C4-2B (cell line): ENCODE results near the gene UBTD2.

ENCODE experiments used
- ZFX ChIP-seq: fragments of 450-650 bp; IDR thresholded peaks from 2 replicates; pipeline ENCODE4 v1.6.1; 2017
- TF ChIP-seq, protein P1 (sequence below): fragments of 450-650 bp; conservative IDR thresholded peaks from 2 replicates; pipeline ENCODE4 v1.5.1; 2017; ENCODE audit warnings: mild to moderate bottlenecking

DNA sequence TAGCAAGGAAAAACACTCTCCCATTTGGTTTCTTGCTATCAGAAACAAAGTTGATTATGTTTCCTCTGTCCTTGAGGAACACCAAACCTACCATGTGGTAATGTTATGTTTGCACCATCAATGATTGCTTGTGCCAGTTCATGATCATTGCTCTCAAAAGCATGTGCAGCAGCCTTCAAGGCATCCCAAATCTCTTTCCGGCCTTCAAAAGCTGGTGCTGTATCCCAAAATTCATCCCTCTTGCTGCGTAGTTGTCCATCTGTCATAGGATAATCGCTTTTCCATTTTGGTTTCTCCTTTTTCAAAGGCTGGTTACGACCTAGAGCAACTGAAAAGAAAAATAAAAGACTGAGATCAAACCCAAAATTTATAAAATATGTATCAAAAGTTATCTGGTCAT lies 49.5 kb downstream of the UBTD2 start:
- TF ChIP-seq, protein P1, sequence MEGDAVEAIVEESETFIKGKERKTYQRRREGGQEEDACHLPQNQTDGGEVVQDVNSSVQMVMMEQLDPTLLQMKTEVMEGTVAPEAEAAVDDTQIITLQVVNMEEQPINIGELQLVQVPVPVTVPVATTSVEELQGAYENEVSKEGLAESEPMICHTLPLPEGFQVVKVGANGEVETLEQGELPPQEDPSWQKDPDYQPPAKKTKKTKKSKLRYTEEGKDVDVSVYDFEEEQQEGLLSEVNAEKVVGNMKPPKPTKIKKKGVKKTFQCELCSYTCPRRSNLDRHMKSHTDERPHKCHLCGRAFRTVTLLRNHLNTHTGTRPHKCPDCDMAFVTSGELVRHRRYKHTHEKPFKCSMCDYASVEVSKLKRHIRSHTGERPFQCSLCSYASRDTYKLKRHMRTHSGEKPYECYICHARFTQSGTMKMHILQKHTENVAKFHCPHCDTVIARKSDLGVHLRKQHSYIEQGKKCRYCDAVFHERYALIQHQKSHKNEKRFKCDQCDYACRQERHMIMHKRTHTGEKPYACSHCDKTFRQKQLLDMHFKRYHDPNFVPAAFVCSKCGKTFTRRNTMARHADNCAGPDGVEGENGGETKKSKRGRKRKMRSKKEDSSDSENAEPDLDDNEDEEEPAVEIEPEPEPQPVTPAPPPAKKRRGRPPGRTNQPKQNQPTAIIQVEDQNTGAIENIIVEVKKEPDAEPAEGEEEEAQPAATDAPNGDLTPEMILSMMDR, result no peak
- TF ChIP-seq ZFX, result no peak
